ENCODE data around the gene SLC39A11.
"Not testable (repeated sequence)": the region's sequence is repeated elsewhere in the genome, so short reads cannot be mapped to it uniquely, and the experiment has no call there.

The SLC39A11 gene

DNA sequence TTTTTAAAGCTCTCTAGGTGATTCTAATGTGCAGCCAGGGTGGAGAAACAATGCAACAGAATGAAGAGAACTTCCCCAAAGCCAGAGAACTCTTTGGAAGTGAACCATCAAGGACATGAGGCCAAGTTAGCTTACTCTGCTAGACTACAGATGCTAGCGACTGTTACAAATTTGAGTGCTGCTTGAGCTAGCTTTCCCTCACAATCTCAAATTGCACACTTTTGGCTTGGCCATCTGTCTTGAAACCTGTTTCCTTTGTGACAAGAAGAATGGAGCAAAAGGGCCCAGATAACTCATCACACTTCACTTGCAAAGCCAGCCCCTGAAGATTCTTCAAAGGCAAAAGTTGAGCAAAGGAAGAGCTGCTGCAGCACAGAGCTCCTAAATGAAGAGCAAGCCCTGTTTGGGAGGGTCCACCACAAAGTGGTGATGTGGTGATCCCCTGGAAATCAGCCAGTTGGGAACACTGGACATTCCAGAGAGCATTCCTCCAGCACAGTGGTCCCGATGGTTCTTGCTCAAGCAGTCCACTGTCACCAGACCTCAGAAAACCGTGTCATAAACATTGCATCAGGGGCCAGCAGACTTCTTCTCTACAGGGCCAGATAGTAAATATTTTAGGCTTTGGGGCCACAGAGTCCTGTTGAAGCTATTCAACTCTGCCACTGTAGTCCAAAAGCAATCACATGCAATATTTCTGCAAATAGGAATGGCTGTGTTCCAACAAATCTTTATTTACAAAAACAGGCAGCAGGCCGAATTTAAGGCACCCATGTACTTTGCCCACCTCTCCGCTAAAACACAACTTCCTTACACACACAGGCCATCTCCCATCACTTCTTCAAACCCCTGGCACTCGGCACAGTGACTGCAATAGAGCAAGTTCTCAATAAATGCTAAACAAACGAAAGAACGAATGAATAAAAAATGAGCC lies 21.2 kb downstream of the SLC39A11 start:
- no peak for DNase-seq (ENCODE audit: low read depth)

DNA sequence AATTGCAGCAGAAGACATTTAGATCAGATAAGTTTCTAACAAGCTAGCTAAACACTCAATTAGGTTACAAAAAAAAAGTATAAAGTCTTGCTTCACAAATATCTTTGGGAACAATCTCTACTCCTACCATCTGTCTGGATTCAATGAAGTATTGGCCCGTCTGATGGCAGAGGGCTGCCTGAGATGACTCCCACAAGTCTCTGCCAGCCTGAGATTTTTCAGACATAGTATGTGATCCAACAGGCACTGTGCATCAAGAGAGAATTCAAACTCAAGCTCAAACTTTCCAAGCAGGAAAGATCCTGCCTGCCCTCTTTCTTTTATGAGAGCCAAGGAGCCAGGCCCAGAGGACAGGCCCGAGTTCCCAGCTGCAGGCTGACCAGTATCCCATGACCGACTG lies 22.6 kb downstream of the SLC39A11 start:
- DNase-seq (ENCODE audit: low read depth): no peak

DNA sequence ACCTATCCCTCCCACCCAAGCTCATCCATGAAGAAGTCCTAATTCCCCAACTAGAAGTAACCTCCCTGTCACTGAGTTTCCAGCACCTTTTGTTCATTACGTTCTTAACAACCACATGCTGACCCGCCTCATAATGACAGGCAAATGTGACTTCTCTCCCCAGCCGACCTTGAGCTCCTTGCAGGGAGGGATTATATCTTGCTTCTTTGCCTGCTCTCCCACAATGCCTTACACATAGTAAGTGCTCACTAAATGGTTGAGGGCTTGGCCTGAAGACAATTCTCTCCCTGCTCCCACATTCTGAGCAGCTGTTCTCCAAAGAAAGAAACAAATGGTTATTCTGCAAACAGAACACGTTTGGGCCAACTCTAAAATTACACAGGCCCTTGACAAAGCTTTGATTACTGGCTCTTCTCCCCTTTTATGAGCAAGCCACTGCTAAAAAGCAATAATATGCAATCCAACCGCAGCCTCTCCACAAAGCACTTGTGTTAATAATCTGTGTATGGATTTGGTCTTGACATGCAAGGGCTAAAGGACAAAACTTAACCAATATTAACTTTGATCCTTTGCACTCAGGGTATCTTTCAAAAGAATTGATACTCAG lies 23.2 kb downstream of the SLC39A11 start:
- DNase-seq (ENCODE audit: low read depth): no peak

DNA sequence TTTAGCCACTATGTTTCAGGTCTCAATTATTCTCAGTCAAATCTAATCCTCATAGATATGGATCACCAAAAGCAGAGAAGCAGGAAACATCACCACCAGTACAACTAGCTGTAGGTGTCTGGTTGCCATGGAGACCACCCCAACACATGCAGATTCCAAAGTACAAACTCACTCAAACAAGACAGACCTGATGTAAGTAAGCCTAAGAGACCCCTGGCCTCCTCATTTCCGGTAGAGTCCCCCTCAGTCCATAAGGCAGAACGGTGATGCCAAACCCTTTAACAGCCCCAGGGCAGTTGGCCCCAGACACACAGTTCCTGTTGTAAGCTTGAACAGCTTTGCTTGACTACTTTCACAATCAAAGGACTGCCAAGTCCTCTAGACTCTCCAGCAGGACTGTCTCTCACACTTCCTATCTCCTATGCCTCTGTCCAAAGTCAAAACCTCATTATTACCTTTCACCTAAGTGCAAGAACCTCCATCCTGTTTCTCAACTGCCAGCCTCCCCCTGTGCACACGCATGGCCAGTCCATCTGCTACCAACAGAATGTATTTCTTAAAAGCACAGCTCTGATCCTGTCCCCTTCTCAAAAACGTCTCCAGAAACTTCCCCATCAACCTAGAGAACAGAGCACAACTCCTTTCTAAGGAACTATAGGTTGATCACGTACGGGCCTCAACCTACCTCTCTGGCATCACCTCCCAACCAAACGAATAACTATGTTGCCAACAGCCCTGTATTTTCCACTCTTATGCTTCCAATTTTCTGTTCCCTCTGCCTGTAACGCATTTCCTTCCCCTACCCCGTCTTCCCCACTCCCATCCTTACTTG lies 23.9 kb downstream of the SLC39A11 start:
- DNase-seq (ENCODE audit: low read depth): no peak

DNA sequence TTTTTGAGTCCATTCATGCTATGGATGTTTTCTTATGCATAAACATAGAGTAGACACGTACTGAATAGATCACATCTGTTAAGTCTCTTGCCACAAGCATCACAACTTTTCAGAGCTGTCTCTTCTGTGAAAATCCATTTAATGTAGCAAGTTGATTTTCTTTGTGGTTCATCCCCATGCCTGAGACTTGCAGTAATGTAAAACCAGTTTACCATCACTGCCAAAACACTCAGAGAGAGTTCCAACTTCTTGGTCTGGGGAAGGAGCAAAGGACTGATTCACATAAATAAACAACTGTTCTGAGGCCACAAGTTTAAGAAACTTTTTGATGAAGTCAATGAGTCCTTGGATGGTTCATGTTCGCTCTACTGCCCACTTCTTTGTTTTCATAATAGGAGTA lies 24.8 kb downstream of the SLC39A11 start:
- DNase-seq (ENCODE audit: low read depth): not testable (repeated sequence)

DNA sequence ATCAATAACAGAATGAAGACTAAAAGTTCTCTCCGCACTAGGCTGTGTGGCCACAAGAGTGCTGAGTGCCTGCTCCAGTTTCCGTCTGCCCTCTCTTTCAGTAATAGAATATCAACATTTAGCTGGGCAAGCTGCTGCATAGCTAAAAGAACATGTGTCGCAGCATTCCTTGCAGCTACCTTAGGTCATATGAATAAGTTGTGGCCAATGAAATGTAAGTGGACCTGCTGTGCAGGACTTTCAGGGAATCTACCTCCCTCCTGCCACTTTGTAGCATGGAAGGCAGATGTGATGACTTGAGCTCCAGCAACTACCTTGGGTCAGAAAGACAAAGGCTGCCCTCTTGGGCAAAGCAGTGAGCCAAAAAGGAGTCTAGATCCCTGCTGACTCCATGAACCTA lies 25.4 kb downstream of the SLC39A11 start:
- no peak for DNase-seq (ENCODE audit: low read depth)

DNA sequence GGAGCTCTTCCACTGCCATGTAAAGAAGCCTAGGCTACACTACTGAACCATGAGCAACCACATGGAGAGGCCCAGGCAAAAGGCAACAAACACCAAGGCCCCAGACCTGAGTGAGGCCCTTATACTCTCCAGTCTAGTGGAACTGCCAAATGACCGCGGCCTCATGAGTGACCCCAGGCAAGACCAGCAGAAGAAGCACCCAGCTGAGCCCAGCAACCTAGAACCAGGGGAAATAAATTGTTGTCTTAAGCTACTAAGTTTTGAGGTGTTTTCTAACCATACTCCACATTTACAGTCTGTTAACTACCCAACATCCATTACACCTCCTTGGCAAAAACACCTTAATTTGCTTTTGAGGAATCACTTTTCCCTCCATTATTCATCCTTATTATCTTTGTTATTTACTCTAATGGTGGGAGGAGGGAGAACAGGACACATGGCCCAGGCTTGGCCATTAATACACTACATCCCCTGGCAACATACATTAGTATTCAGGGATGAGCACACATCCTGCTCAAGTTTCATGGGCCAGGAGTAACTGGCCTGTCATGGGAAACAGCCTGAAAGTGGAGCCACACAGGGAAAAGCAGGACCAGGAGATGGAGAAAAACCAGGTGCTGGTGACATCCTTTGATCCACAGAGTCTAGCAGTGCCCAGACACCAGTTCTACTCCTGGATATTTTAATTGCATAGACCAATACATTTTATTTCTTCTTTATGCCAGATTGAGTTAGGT lies 26.2 kb downstream of the SLC39A11 start:
- no peak for DNase-seq (ENCODE audit: low read depth)

DNA sequence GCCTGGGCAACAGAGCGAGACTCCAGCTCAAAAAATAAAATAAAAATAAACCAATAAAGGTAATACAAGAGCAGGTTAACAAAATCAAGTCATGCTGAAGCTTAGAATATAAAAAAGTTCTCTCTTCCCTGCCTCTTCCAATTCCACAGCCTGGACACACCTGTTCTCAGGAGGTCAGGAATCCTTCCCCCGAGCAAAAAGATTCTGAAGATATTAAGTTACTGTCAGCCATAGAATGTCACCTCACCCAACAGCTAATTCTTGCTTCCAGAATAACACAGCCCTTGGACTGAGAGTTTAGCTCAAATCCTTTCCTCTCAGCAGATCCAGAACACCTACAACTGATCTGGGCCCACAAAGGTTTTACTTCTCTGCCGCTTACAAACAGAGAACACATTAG lies 27.1 kb downstream of the SLC39A11 start:
- DNase-seq (ENCODE audit: low read depth): no peak

DNA sequence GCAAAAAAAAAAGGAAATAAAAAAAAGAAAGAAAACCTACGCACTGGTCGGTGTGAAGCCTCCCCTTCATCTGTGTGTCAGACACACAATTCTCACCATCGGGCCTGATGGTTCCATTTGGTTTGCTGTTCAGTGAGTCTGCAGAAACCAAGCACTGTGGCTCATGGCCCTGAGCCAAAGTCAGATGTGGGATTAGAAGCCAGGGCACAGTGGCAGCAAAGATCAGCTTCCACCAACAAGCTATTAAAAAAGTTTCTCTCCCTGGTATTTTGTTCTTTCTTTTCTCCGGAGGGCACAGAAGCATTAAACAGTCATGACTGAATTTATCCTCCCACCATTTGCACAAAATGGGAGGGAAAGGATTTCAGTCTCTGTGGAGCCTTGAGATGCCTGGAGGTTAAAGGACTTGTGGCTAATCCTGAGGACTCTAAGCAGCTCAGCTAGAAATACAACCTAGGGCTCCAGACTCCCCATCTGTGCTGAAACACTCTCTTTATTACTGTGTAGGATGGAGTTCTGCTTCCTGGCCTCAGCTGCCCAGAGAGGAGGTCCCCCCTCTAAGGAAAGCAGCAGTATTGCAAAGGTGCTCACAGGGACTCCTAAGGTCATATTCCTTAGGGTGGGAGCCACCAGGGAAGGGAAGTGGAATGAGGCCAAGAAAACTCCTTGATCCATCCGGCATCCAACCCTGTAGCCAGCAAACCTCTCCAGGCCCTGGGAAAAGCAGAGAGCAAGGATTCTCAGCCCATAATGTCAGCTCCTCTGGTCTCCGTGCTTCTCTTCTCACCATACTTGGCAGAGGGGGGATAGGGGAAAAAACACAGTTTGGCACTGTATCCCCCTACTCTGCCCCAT lies 28.2 kb downstream of the SLC39A11 start:
- no peak for DNase-seq (ENCODE audit: low read depth)

DNA sequence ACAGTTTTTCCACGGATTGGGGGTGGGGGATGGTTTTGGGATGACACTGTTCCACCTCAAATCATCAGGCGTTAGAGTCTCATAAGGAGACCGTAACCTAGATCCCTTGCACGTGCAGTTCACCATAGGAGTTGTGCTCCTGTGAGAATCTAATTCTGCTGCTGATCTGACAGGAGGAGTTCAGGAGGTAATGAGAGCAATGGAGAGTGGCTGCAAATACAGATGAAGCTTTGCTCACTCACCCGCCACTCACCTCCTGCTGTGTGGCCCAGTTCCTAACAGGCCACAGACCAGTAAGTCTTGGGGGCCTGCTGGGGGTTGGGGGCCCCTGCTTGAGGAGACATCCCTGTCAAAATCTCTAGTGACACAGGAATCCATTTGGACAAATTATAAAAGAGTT lies 29.8 kb downstream of the SLC39A11 start:
- no peak for DNase-seq (ENCODE audit: low read depth)

DNA sequence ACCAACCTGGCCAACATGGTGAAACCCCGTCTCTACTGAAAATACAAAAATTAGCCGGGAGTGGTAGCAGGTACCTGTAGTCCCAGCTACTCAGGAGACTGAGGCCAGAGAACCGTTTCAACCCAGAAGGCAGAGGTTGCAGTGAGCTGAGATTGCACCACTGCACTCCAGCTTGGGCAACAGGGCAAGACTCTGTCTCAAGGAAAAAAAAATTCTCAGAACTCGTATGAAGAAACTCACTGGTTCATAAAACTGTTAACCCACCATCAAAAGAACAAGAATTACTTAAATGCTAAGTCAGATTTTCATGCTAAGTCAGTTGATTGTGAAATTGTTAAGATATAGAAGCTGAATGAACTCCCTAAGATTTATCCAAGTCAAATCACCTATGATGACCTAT lies 31.3 kb downstream of the SLC39A11 start:
- no peak for DNase-seq (ENCODE audit: low read depth)

DNA sequence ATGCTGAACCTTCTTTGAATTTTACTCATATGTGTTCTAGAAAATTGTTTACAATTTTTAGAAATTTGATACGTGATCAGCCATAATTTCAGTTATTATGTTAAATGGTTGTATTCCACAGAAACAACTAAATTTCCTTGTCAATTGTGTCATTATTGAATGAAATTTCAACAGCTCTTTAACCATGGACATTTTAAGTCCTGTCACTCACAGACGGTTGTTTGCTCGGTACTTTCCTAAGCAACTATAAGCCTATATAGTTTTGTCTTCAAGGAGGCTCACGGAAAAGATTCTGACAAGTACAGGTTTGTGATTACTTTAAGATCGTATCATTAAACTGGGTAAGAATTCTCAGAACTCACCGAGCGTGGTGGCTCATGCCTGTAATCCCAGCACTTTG lies 31.8 kb downstream of the SLC39A11 start:
- no peak for DNase-seq (ENCODE audit: low read depth)

DNA sequence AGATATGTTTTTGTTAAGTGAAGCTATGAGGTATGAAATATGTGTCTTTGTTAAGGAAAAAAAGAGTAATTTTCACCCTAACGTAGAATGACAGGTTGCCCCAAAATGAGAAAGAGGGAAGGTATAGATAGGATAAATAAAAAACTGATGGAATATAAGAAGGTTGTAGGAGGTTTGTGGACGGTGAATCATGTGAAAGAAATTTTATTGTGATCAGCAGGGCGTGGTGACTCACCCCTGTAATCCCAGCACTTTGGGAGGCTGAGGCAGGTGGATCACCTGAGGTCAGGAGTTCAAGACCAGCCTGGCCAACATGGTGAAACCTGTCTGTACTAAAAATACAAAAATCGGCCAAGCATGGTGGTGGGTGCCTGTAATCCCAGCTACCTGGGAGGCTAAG lies 32.8 kb downstream of the SLC39A11 start:
- DNase-seq (ENCODE audit: low read depth): not testable (repeated sequence)

DNA sequence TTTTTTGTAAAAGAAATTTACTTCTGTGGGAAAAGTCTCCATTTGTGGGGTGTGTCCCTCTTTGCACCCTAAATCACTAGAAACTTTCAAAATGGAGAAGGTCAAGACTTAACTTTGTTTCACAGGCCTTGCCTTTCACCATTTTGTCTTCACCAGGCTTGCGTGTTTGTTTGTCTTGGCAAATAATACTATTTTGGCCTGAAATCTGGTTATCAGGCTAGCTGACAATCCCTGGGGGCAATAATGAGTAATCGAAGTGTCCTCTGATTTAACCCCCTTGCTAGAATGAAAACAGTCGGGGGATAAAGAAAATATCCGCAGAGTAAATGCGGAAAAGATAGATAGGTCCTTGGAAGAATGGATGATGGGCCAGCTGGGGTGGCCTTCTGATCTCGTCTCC lies 34.5 kb downstream of the SLC39A11 start:
- no peak for DNase-seq (ENCODE audit: low read depth)

DNA sequence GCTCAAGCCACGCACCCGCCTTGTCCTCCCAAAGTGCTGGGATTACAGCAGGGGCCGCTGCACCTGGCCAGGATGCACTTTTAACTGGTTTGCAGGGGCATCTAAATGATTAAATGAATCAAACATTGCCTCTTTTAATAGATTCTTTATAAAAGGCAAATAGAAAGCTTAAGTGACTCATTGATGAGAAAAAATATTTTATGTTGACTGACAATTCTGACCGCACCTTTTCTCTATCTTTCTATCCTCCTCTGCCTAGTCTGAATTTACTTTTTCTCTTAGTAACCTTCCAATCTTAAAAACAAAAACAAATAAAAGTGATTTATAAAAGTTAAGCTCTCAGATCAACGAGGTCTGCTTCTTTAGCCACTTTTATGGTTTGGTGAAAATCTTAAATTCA lies 35.3 kb downstream of the SLC39A11 start:
- no peak for DNase-seq (ENCODE audit: low read depth)

DNA sequence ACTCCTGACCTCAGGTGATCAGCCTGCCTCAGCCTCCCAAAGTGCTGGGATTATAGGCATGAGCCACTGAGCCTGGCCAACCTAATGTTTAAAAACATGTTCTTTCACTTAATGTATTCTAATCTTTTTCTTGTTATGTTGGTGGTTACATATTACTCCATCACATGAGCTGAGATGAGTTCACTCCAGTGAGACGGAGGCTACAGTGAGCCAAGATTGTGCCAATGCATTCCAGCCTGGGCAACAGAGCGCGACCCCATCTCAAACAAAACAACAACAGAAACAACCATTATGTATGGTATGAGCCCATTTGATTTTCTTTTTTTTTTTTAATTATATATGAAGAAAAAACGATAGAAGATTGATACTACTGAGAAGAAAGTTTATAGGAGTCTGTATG lies 39.6 kb downstream of the SLC39A11 start:
- no peak for DNase-seq (ENCODE audit: low read depth)

DNA sequence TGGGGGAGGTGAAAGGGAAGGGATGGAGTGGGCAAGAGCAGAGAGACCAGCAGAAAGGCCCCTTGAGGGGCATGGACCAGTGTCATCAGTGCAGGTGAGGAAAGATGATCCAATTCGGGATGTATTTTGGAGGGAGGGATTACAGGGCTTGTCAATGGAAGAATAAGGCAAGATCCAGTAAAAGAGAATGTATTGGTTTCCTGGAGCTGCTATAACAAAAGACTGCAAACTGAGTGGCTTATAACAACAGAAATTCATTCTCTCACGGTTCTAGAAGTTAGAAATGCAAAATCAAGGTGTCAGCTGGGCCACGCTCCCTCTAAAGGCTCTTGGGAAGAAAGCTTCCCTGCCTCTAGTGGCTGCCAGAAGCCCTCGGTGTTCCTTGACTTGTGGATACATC lies 41.7 kb downstream of the SLC39A11 start:
- DNase-seq (ENCODE audit: low read depth): no peak

DNA sequence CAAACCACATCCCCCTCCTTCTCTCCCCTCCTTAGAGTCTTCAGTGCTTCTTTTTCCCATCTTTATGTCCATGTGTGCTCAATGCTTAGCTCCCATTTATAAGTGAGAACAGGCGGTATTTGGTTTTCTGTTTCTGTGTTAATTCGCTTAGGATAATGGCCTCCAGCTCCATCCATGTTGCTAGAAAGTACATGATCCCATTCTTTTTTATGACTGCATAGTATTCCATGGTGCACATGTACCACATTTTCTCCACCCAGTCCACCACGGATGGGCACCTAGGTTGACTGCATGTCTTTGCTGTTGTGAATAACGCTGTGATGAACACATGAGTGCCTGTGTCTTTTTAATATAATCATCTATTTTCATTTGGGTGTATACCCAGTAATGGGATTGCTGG lies 44.3 kb downstream of the SLC39A11 start:
- DNase-seq (ENCODE audit: low read depth): no peak

DNA sequence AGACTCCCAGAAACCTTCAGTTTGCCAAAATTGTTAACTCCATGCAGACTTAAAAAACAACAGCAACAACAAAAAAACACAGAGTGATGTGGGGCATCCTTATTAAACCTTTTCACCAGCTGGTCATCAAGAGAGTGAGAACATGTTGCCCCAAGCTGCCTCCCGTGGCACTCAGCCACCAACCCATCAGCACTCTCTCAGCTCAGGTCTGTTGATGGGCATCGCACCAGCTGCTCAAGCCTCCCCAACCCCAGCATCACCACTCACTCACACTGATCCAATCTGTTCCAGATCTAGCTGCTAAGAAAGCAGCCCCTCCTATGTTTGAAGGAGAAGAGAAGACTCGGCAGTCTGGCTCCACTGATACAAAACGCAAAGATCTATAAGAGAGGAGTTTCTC lies 46.8 kb downstream of the SLC39A11 start:
- no peak for DNase-seq (ENCODE audit: low read depth)

DNA sequence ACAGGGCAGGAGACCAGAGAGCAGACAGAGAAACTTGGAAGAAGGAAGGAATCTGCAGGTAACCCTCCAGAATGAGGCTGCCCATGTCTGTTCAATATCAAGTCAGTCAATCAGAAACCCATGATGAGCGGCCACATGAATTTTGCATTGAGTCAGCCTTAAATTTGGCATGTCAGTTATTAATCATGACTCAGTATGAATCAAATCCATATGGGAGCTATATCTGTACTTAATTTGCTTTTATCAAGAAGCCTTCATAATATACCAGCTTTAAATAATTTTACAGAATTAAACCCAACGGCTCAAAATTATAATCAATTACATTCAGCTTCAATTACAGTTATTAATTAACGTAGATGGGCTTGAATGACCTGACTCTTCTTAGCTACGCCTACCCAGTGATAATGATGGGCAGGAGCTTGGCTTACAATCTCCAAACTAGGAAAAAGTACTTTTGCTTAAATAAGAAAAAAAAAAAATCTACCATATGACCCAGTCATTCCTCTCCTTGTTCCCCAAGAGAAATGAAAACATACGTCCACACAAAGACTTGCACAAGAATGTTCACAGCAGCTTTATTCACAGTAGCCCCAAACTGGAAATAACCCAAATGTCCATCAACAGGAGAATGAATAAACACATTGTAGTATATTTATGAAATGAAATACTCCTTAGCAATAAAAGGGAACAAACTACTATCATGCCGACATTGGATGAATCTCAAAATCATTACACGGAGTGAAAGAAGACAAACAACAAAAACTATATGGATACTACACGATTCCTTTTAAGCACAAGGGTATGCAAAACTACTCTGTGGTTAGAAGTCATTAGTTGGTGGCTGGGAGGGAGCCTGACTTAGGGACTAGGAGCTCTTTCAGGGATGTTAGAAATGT lies 48.6 kb downstream of the SLC39A11 start:
- DNase-seq (ENCODE audit: low read depth): no peak
